ENCODE measurements around the gene RNF126. TPM values are rescaled to one million over a fixed set of nuclear protein-coding genes. Genes with fewer than 3 reads are reported as not detected.

Gene RNF126
- total RNA-seq, 1 donor from 2014 or later = 58.3 TPM

DNA sequence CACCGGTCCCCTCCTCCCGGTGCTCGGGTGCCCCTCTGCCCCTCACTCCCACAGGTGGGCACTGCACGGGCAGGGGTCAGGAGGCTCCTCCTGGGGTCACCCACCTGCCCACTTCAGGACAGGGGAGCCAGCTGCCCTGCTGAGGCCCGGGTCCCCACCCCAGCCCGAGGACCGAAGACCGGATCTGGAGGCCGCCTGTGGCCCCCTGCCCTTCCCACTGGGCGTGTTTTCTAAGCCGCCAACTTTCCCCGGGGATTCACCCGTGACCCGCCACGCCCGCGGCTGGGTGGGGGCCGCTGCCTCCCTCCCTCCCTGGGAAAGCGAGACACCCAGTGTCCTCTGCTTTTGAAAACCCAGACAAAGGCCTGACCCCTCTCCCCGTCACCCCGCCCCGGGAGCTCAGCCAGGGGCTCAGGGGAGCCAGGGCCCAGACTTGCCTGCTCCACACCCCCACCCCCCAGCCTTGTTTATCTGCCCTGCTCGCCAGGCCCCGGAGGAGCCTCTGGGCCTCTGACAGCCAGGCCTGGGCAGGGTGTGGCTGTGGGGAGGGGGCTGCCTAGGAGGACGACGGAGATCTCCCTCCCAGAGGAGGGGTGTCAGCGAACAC lies 47.1 kb upstream of the RNF126 start:
- peaks cover 2% of the 10 kb centered on the region for H3K4me1 Mint-ChIP-seq (ENCODE audit: low read depth, unreplicated experiment)
- peaks cover 7% of the 10 kb centered on the region for H4K20me1 ChIP-seq (ENCODE audit: insufficient read depth, low read length)
- H3K27ac Mint-ChIP-seq (ENCODE audit: unreplicated experiment) = no peak overlapping the region
- peaks cover 2% of the 10 kb centered on the region for H3K36me3 Mint-ChIP-seq (ENCODE audit: low read depth, unreplicated experiment)
- no peaks in the 10 kb centered on the region for H3K27me3 ChIP-seq (ENCODE audit: insufficient read depth, low read length)
- H3K9me3 ChIP-seq (ENCODE audit: insufficient read depth, low read depth, low read length) = no peaks in the 10 kb centered on the region
- peak overlapping the region; percentile 81 for H3K4me2 ChIP-seq (ENCODE audit: low read length)
- H3K4me3 Mint-ChIP-seq (ENCODE audit: unreplicated experiment) = no peak overlapping the region
- H3K79me2 ChIP-seq (ENCODE audit: insufficient read depth, low read length) = peaks cover 8% of the 10 kb centered on the region
- DNase-seq (ENCODE audit: low read depth) (no peak), FAIRE-seq (no peak)
- peak overlapping the region; percentile 50 for H3K9ac ChIP-seq (ENCODE audit: low read length)
- H3K9me3 Mint-ChIP-seq (ENCODE audit: unreplicated experiment) = no peaks in the 10 kb centered on the region
- TF ChIP-seq, protein P1, sequence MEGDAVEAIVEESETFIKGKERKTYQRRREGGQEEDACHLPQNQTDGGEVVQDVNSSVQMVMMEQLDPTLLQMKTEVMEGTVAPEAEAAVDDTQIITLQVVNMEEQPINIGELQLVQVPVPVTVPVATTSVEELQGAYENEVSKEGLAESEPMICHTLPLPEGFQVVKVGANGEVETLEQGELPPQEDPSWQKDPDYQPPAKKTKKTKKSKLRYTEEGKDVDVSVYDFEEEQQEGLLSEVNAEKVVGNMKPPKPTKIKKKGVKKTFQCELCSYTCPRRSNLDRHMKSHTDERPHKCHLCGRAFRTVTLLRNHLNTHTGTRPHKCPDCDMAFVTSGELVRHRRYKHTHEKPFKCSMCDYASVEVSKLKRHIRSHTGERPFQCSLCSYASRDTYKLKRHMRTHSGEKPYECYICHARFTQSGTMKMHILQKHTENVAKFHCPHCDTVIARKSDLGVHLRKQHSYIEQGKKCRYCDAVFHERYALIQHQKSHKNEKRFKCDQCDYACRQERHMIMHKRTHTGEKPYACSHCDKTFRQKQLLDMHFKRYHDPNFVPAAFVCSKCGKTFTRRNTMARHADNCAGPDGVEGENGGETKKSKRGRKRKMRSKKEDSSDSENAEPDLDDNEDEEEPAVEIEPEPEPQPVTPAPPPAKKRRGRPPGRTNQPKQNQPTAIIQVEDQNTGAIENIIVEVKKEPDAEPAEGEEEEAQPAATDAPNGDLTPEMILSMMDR (IDR thresholded peaks at IDR 0.05; ENCODE audit: insufficient read depth, low read depth, low read length) = no peak
- TF ChIP-seq EZH2 (IDR thresholded peaks at IDR 0.05; ENCODE audit: insufficient read depth, low read length) = peak; percentile 20
- peaks cover 9% of the 10 kb centered on the region for H3K4me1 ChIP-seq (ENCODE audit: insufficient read depth, low read length)
- H3K27me3 Mint-ChIP-seq (ENCODE audit: low read depth, unreplicated experiment) = peaks cover 2% of the 10 kb centered on the region
- no peak overlapping the region for H3K27ac ChIP-seq (ENCODE audit: low read depth, low read length)
- no peaks in the 10 kb centered on the region for H3K36me3 ChIP-seq (ENCODE audit: insufficient read depth, low read length)
- H3K4me3 ChIP-seq (ENCODE audit: insufficient read depth, low read depth, low read length) = peak overlapping the region; percentile 51
- no peak overlapping the region for H2AFZ ChIP-seq (ENCODE audit: low read depth, low read length)

DNA sequence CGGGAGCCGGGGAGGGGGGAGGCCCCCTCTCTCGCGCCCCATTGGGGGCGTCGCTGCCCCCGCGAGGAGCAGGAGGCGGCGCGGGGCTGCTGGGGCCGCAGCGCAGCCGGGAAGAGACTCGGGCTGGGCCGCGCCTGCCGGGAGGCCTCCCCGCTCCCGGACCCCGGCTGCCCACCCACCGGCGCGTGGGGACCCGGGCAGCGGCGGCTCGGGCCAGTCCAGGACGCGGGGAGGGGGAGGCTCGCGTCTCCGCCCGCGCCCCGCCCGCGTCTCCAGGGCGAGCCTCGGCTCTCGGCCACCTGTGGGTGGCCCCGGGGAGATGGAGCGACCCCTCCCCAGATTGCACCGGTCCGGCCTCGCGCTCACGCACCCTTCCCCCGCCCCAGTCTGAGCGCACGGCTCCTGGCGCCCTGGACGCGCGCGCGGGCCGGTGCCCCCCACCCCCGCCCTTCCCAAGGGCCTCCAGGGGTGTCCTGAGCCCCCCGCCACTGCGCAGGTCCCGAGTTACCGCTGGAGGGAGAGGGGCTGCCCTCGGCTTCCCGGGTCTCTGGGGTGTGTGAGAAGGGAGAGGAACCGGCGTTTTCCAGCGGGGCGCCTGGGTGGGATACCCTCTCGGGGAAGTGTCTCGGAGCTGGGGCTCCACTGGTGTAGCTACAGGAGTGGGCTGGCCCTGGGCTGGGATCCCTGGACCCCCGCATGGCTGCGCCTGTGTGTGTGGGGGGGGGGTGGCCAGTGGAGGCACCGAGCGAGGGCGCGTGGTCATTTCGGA lies 46.4 kb upstream of the RNF126 start:
- peak overlapping the region; percentile 50 for H3K9ac ChIP-seq (ENCODE audit: low read length)
- TF ChIP-seq, protein P1 (IDR thresholded peaks at IDR 0.05; ENCODE audit: insufficient read depth, low read depth, low read length) = no peak
- peak; percentile 67 for TF ChIP-seq EZH2 (IDR thresholded peaks at IDR 0.05; ENCODE audit: insufficient read depth, low read length)
- H3K27me3 ChIP-seq (ENCODE audit: insufficient read depth, low read length) = peaks cover 1% of the 10 kb centered on the region
- Mint-ChIP-seq H3K27ac (ENCODE audit: unreplicated experiment) (no peak overlapping the region), H3K9me3 (ENCODE audit: unreplicated experiment) (no peaks in the 10 kb centered on the region), H3K27me3 (ENCODE audit: low read depth, unreplicated experiment) (peaks cover 2% of the 10 kb centered on the region), H3K4me3 (ENCODE audit: unreplicated experiment) (peak overlapping the region; percentile 77), H3K36me3 (ENCODE audit: low read depth, unreplicated experiment) (peaks cover 2% of the 10 kb centered on the region), H3K4me1 (ENCODE audit: low read depth, unreplicated experiment) (peaks cover 2% of the 10 kb centered on the region)
- peak overlapping the region; percentile 81 for H3K4me2 ChIP-seq (ENCODE audit: low read length)
- peaks cover 7% of the 10 kb centered on the region for H4K20me1 ChIP-seq (ENCODE audit: insufficient read depth, low read length)
- H3K27ac ChIP-seq (ENCODE audit: low read depth, low read length) = no peak overlapping the region
- H3K4me3 ChIP-seq (ENCODE audit: insufficient read depth, low read depth, low read length) = peak overlapping the region; percentile 51
- H3K79me2 ChIP-seq (ENCODE audit: insufficient read depth, low read length) = peaks cover 8% of the 10 kb centered on the region
- H3K4me1 ChIP-seq (ENCODE audit: insufficient read depth, low read length) = peaks cover 9% of the 10 kb centered on the region
- DNase-seq (ENCODE audit: low read depth) (no peak), FAIRE-seq (no peak)
- H3K36me3 ChIP-seq (ENCODE audit: insufficient read depth, low read length) = no peaks in the 10 kb centered on the region
- H3K9me3 ChIP-seq (ENCODE audit: insufficient read depth, low read depth, low read length) = no peaks in the 10 kb centered on the region
- peak overlapping the region; percentile 47 for H2AFZ ChIP-seq (ENCODE audit: low read depth, low read length)

Measured in astrocyte (in vitro differentiated cells and primary cell).